Activated CD4-positive, alpha-beta T cell treated with anti-CD3 and anti-CD28 coated beads for 4 hours (primary cell): ENCODE measurements around the gene TMEM233.

Experiments used
- DNase-seq, 2 donors: peaks; one replicate each; pipeline ENCODE4 v3.0.0-alpha.2; 2020

The TMEM233 gene

DNA sequence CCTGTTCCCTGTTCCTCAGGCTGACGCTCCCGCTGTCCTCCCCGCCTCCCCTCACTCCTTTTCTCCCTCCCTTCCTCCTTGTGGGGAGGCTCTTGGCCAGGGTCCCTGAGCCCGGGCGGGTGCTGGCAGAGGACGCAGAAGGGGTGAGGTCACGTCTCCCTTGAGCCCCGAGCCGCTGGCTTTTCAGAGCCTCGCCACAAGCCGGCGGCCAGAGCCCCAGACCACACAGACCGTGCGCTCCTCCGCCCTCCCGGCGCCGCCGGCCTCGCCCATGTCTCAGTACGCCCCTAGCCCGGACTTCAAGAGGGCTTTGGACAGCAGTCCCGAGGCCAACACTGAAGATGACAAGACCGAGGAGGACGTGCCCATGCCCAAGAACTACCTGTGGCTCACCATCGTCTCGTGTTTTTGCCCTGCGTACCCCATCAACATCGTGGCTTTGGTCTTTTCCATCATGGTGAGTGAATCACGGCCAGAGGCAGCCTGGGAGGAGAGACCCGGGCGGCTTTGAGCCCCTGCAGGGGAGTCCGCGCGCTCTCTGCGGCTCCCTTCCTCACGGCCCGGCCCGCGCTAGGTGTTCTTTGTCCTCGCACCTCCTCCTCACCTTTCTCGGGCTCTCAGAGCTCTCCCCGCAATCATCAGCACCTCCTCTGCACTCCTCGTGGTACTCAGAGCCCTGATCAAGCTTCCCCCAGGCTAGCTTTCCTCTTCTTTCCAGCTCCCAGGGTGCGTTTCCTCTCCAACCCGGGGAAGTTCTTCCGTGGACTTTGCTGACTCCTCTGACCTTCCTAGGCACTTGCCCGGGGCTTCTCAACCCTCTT is at the start of gene TMEM233:
Gene TMEM233 (plus strand): TSS at position 197 of the 821 bp plus-strand sequence. CDS start 75 bp downstream, at position 272.
- no peak for DNase-seq

DNA sequence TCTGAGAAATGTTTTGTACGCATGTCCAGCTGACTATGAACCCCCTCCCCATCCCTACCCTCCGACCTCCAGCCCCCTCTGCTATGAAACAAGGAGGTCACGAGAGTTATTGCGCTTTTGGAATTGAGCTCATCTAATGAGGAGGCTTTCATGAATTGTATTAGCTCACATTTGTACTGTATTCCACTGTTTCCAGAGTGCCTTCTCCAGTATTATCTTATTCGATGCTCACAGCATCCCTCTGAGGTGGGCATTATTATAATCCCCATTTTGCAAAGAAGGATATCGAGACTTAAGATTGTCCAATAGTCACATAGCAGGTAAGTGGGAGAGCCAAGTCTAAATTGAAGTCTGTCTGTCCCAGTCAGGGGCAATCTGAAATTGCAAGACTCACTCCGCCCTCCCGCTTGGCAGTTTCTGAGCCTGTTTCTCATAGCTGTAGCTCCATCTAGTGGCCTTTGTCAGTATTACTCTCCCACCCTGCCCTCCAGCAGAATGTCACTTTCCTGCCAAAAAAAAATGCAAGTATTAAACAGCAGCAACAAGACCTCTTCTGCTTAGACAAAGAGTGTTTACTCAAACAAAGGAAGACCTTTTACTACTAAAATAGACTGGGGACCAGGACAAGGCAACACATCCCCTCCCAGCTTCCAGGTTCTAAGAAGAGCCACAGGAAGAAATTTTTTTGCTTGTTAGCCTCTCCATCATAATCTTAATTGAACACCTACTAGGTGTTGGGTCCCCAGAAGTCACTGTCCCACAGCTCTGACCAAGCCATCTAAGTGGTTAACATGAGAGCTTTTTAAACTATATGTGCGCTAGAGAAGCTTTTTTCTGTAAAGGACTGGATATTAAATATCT is 48.6 kb upstream of the TMEM233 start:
- peak; percentile 32 to 52 for DNase-seq

DNA sequence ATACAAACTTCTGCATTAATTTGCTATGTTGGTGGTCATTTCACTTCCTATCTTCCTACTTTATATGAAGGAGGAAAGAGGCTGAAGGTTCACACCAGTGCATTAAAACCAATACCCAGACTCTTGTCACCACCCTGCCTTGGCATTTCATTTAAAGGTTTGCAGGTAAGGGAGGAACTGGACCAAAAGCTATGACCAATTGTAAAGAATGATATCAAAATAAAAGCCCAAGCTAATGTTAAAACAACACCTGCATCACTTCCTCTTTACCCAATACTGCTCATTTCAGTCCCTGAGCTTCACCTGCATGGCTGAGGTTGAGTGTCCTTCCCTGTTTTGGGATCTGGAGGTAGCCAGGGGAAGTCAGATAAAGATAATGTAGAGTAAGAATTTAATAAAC is 47.2 kb upstream of the TMEM233 start:
- DNase-seq = no peak

DNA sequence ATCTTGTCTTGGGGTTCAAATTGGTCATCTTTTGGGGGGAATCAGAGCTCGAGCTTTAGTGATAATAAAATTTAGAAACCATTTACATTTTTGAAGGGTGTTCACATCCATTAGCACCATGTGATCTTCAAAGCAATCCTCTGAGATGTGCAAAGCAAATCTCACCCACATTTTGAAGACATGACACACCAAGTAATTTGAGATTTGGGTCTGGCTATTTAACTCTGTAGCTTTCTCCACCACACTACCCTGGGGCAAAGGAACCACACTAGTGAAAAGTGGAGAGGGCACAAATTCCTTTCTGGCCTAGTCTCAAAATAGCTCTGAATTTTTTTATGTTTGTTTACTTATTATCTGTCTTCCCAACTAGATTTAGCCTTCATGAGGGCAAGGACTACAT is 46.6 kb upstream of the TMEM233 start:
- DNase-seq = no peak

DNA sequence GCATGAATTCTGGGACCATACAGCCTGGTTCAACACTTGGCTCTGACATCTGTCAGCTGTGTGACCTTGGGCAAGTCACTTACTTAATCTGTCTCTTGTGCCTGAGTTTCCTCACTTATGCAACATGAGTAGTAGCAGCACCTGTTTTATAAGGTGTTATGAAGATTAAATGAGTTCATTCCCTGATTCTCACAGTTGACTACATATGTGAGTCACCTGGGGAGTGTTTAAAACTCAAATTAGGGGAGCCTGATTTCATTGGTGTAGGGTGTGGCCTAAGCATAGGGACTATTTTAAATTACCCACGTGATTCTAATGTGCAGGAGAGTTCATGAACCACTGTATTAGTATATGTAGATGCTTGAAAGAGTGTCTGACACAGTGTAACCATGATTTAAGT is 36.7 kb upstream of the TMEM233 start:
- DNase-seq = no peak

DNA sequence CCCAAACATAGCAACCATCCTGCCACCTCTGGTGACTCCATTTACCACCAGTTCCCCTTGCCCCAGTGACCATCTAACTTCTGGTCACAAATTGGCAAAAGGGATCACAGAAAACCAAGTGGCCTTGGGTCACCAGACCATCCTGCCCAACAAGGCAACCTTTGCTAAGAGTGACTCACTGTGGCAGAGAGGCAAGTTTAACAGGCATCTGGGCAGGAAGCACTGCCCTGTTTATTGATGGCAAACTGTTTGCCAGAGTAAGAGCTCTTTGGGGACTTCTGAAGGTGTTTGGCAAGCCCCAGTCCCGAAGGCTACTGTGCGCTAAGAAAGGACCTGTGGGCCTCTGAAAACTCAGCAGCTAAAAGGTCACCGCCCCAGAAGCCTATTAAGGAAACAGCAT is 28.2 kb upstream of the TMEM233 start:
- no peak for DNase-seq

- no peak for DNase-seq
Observed at GRCh38 chr12:119570771-119571170, 22.8 kb upstream of the TMEM233 start.

- DNase-seq = no peak
Observed at GRCh38 chr12:119573086-119573485, 20.5 kb upstream of the TMEM233 start.

- no peak for DNase-seq
Observed at GRCh38 chr12:119574255-119574654, 19.3 kb upstream of the TMEM233 start.

GRCh38 chr12:119576118-119576810 is 17.3 kb upstream of the TMEM233 start:
- no peak for DNase-seq

DNA sequence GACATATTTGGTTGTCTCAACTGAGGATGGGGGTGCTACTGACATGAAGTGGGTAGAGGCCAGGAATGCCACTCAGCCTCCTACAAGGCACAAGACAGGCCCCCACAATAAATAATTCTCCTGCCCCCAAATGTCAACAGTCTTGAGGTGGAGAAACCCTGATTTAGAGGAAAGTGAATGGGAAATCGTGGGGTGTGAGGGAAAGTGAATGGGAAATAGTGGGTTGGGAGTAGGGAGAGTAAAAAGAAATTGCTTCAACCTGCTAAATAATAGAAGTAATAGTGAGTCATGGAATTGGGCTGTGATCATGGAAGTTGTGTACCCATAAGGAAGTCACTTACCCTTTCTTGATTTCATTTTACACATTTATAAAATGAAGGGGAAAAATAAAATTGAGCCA is 16.7 kb upstream of the TMEM233 start:
- no peak for DNase-seq

GRCh38 chr12:119578112-119578511 is 15.5 kb upstream of the TMEM233 start:
- DNase-seq = no peak

- DNase-seq = no peak
Observed at GRCh38 chr12:119589097-119589496, 4.5 kb upstream of the TMEM233 start.

DNA sequence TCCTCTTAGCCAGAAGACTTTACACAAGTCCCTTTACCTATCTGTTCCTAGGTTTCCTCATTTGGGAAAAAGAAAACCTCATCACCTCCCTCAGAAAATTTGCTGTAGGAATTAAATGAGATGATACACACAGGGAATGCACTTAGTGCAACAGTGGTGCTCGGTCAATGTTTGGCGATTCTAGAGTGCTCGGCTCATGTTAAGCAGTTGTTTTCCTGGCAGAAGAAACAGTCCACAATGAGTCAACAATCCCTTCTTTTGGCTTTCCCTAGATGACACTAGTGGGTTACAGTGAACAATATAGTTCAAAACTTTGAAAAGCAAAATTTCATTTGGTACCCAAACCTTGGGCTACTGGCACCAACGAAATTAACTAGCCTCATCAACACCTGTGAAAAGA is 3.9 kb upstream of the TMEM233 start:
- DNase-seq = no peak

DNA sequence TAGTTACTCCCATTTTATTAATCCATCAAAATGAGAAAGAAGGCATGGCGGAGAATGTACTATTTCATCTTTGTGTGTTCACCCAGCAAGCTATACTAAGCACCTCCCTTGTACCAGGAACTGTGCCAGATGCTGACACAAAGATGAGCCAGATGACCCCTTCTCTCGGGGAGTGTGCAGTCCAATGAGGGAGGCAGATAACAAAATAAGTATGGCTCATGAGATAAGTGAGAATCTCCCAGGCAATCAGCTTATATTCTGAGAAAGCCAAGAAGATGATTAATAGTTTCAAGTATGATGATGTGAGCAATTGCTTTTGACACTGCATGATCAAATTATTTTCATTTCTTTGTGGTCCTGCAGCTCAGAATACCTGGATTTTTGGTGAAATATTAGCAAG is 1.3 kb upstream of the TMEM233 start:
- DNase-seq = no peak

DNA sequence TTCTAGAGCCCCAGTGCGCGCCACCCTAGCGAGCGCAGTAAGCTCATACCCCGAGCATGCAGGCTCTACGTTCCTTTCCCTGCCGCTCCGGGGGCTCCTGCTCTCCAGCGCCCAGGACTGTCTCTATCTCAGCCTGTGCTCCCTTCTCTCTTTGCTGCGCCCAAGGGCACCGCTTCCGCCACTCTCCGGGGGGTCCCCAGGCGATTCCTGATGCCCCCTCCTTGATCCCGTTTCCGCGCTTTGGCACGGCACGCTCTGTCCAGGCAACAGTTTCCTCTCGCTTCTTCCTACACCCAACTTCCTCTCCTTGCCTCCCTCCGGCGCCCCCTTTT is 791 bp downstream of the TMEM233 start:
- no peak for DNase-seq

DNA sequence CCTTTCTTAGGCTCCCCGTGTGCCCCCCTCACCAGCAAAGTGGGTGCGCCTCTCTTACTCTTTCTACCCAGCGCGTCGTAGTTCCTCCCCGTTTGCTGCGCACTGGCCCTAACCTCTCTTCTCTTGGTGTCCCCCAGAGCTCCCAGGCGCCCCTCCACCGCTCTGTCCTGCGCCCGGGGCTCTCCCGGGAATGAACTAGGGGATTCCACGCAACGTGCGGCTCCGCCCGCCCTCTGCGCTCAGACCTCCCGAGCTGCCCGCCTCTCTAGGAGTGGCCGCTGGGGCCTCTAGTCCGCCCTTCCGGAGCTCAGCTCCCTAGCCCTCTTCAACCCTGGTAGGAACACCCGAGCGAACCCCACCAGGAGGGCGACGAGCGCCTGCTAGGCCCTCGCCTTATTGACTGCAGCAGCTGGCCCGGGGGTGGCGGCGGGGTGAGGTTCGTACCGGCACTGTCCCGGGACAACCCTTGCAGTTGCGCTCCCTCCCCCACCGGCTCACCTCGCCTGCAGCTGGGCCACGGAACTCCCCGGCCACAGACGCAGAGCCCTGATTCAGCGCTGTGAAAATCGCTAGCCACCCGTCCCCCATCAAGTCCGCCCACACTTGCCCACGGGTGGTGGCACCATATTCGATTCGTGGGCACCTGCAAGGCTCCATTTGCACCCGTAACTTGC is 1.3 kb downstream of the TMEM233 start:
- DNase-seq = no peak

DNA sequence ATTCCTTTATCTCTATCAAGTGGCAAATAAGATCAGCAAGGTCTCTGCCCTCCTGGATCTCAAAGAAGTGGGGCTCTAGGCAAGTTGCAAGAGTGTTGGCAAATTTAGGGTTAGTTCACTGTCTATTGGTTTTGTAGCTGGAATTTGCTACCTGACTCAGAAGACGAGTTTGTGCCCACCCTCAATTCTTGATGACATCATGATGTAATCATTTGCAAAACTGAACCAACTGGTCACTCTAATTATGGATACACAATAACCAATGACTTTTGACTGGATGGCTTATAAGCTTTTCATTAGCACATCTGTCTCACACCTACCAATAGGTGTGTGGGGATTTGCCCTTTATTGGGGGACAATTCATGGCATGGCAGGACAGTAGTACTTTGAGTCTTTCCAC is 4.6 kb downstream of the TMEM233 start:
- no peak for DNase-seq

DNA sequence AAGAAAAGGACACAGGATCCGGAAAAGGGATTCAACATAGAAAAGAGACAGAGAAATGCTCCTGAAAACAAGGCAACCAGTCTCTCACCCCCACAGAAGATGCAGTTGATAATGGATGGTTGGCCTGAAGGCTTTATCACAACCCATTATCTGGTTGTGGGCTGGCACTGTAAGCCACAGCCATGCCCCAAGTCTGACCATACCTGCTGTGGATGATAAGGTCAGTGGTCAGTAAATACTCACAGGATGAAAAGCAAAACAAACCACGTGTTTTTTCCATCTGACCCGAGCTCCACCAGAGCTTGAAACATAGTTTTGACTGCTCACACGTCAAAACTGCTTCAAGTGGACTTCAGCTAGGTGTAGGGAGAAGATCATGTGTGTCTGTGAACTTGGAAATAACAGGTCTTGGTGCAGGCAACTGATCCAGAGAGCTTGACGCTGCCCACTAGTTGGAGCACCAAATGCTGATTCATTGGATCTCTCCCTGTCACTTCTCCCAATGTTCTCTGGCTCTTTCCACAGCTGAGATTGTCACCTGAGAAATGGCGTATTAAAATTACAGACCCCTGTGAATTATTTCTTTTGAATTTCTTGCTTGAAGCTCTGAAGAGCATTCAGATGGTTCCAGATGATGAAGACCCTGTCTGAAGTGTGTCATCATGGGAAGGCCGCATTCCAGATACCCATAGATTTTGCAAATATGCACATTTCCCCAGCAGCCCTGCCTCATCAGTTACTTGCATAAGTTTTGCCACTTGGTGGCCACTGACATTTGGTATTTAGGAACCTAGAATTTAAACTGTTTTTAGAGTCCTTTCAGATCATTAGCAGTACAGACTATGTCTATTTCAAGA is 8.5 kb downstream of the TMEM233 start:
- DNase-seq = no peak

- DNase-seq = no peak
Observed at GRCh38 chr12:119602734-119603094, 9.1 kb downstream of the TMEM233 start.

GRCh38 chr12:119603767-119604166 is 10.2 kb downstream of the TMEM233 start:
- DNase-seq = no peak

GRCh38 chr12:119609358-119609757 is 15.8 kb downstream of the TMEM233 start:
- no peak for DNase-seq
